Measurements from ENCODE around the gene RCAN2. TPM values are rescaled to one million over a fixed set of nuclear protein-coding genes. Genes with fewer than 3 reads are reported as not detected.
A peak's percentile ranks its signal among the peaks of the same experiment; 100 is the strongest.

The RCAN2 gene
- total and polyA plus RNA-seq, 12 donors, result 2.3 to 14.4 (median 6.5) TPM

- no peak overlapping the region for H3K4me3 ChIP-seq
- no peaks in the 10 kb centered on the region for H3K27me3 ChIP-seq
- intact Hi-C loops (cut with DNase I), result no loop called here
- no peaks in the 10 kb centered on the region for H3K36me3 ChIP-seq (replicated peaks in 1 of 2)
- no peaks in the 10 kb centered on the region for H3K4me1 ChIP-seq (replicated peaks in 1 of 2)
- DNase-seq, result no peak
- no peaks in the 10 kb centered on the region for H3K9me3 ChIP-seq (replicated peaks in 1 of 3)
- WGBS, 4 donors, result 62 to 88% (median 80%) methylated on average over 2 of the region's 2 CpGs
- TF ChIP-seq CTCF (IDR thresholded peaks at IDR 0.05) (no peak), POLR2A (IDR thresholded peaks at IDR 0.05) (no peak)
- H3K27ac ChIP-seq, result no peak overlapping the region
Measured at GRCh38 chr6:46203391-46204177, 287.7 kb downstream of the RCAN2 start.

- TF ChIP-seq CTCF (IDR thresholded peaks at IDR 0.05), result no peak
- no peak for TF ChIP-seq POLR2A (IDR thresholded peaks at IDR 0.05)
- intact Hi-C loops (cut with DNase I), result no loop called here
- H3K4me1 ChIP-seq (replicated peaks in 1 of 2), result no peaks in the 10 kb centered on the region
- H3K27ac ChIP-seq, result no peak overlapping the region
- no peak for DNase-seq
- no peak overlapping the region for H3K4me3 ChIP-seq
- H3K9me3 ChIP-seq (replicated peaks in 1 of 3), result no peaks in the 10 kb centered on the region
- 60 to 79% (median 70%) methylated on average over 4 of the region's 4 CpGs for WGBS, 4 donors
- no peaks in the 10 kb centered on the region for H3K36me3 ChIP-seq (replicated peaks in 1 of 2)
- H3K27me3 ChIP-seq, result no peaks in the 10 kb centered on the region
Measured at GRCh38 chr6:46201702-46202101, 289.5 kb downstream of the RCAN2 start.

- no peaks in the 10 kb centered on the region for H3K9me3 ChIP-seq (replicated peaks in 1 of 3)
- TF ChIP-seq POLR2A (IDR thresholded peaks at IDR 0.05) (no peak), CTCF (IDR thresholded peaks at IDR 0.05) (no peak)
- no peaks in the 10 kb centered on the region for H3K27me3 ChIP-seq
- WGBS, 4 donors, result 69 to 83% (median 77%) methylated on average over 5 of the region's 5 CpGs
- DNase-seq, result peak in 4 of 7 donors; percentile 30 to 44 (median 40)
- H3K4me1 ChIP-seq (replicated peaks in 1 of 2), result no peaks in the 10 kb centered on the region
- intact Hi-C loops (cut with DNase I), result no loop called here
- no peaks in the 10 kb centered on the region for H3K36me3 ChIP-seq (replicated peaks in 1 of 2)
- H3K27ac ChIP-seq, result no peak overlapping the region
- no peak overlapping the region for H3K4me3 ChIP-seq
Measured at GRCh38 chr6:46199387-46199786, 291.9 kb downstream of the RCAN2 start.

- no peak for DNase-seq
- H3K36me3 ChIP-seq (replicated peaks in 1 of 2), result no peaks in the 10 kb centered on the region
- WGBS, 4 donors, result 78 to 93% (median 85%) methylated on average over 1 of the region's 1 CpG
- no peak for TF ChIP-seq POLR2A (IDR thresholded peaks at IDR 0.05)
- TF ChIP-seq CTCF (IDR thresholded peaks at IDR 0.05), result no peak
- intact Hi-C loops (cut with DNase I), result no loop called here
- no peak overlapping the region for H3K4me3 ChIP-seq
- no peaks in the 10 kb centered on the region for H3K9me3 ChIP-seq (replicated peaks in 1 of 3)
- no peaks in the 10 kb centered on the region for H3K27me3 ChIP-seq
- H3K4me1 ChIP-seq (replicated peaks in 1 of 2), result peaks cover 0 to under 1% of the 10 kb centered on the region in 2 donors
- no peak overlapping the region for H3K27ac ChIP-seq
Measured at GRCh38 chr6:46191961-46192360, 299.3 kb downstream of the RCAN2 start.

Data from adrenal gland (tissue), 12 donors.